Lung (tissue), 12 donors: ENCODE measurements around the gene LAMP1. TPM values are rescaled to one million over a fixed set of nuclear protein-coding genes. Genes with fewer than 3 reads are reported as not detected.
"Not testable (repeated sequence)": the region's sequence is repeated elsewhere in the genome, so short reads cannot be mapped to it uniquely, and the experiment has no call there.

Experiments
- ATAC-seq: fragments of 200-7000 bp; cut with Tn5 transposase; one replicate; pipeline ENCODE4 v1.9.1; 2020; ENCODE audit warnings: moderate number of reproducible peaks; ENCODE audit not compliant: insufficient read depth, low FRiP score
- DNase-seq, 3 donors: peaks; one replicate each; pipeline ENCODE4 v3.0.0-alpha.2; 2013 to 2017
- H3K27ac ChIP-seq, 2 donors: one replicate each; pipeline ENCODE4 v1.5.1; 2013; ENCODE audit warnings: mild to moderate bottlenecking in 2 of 2, moderate library complexity in 2 of 2, control low read depth in 1 of 2, inconsistent platforms in 1 of 2, low read depth in 1 of 2, low read length in 1 of 2
- H3K27me3 ChIP-seq, 3 donors: one replicate each; pipeline ENCODE4 v1.5.1; 2013; ENCODE audit warnings: low read length in 2 of 3; ENCODE audit not compliant: control insufficient read depth in 3 of 3, insufficient read depth in 3 of 3
- H3K36me3 ChIP-seq, 4 donors: one replicate each; pipeline ENCODE4 v1.5.1; 2013; ENCODE audit warnings: low read length in 4 of 4, mild to moderate bottlenecking in 1 of 4, moderate library complexity in 1 of 4; ENCODE audit not compliant: control insufficient read depth in 4 of 4, insufficient read depth in 4 of 4
- H3K4me1 ChIP-seq, 5 donors: one replicate each; pipeline ENCODE4 v1.5.1; 2013; ENCODE audit warnings: low read length in 5 of 5, mild to moderate bottlenecking in 2 of 5, moderate library complexity in 1 of 5; ENCODE audit not compliant: control insufficient read depth in 5 of 5, insufficient read depth in 5 of 5
- H3K4me3 ChIP-seq: one replicate; pipeline ENCODE4 v1.5.1; 2013; ENCODE audit warnings: mild to moderate bottlenecking, control low read depth, moderate library complexity
- H3K9ac ChIP-seq, 2 donors: one replicate each; pipeline ENCODE4 v1.5.1; 2013; ENCODE audit warnings: low read length in 2 of 2, control low read depth in 1 of 2; ENCODE audit not compliant: insufficient read depth in 1 of 2
- H3K9me3 ChIP-seq, 4 donors: one replicate each; pipeline ENCODE4 v1.5.1; 2013; ENCODE audit warnings: low read length in 3 of 4, mild to moderate bottlenecking in 1 of 4, moderate library complexity in 1 of 4; ENCODE audit not compliant: control insufficient read depth in 4 of 4, insufficient read depth in 3 of 4
- WGBS, 2 donors: extraction: QIAGEN DNeasy Blood & Tissue Kit; methylation state at CpG; one replicate each; pipeline ENCODE4 v1.1.7; 2013; 5-methylcytosine and 5-hydroxymethylcytosine counted together
- polyA plus RNA-seq, 2 donors: library from polyadenylated mRNA; stranded (reverse); fragments of 200-250 nt; gene quantifications; one replicate each; pipeline ENCODE4 v1.2.1, GENCODE V29; 2013
- total RNA-seq, 2 donors: library from RNA; depleted of rRNA in 1 of 2; stranded (reverse); fragments of >200 nt in 1 of 2; gene quantifications; one replicate each; pipeline ENCODE4 v1.2.1, GENCODE V29; 2014 to 2021
- TF ChIP-seq, protein P1 (sequence below): IDR thresholded peaks from 2 replicates; pipeline ENCODE4 v1.5.1; 2012; ENCODE audit warnings: mild to moderate bottlenecking; ENCODE audit errors: control extremely low read depth, extremely low read depth
- donor health status: control.
- donor health status: control.
- donor health status: Bipolar disorder and iron deficiency.
- donor health status: healthy.
- donor health status: DM: yes; HTN: yes; CAD: no.

The LAMP1 gene
- total and polyA plus RNA-seq, 4 donors = 76.8 to 320 (median 150) TPM

DNA sequence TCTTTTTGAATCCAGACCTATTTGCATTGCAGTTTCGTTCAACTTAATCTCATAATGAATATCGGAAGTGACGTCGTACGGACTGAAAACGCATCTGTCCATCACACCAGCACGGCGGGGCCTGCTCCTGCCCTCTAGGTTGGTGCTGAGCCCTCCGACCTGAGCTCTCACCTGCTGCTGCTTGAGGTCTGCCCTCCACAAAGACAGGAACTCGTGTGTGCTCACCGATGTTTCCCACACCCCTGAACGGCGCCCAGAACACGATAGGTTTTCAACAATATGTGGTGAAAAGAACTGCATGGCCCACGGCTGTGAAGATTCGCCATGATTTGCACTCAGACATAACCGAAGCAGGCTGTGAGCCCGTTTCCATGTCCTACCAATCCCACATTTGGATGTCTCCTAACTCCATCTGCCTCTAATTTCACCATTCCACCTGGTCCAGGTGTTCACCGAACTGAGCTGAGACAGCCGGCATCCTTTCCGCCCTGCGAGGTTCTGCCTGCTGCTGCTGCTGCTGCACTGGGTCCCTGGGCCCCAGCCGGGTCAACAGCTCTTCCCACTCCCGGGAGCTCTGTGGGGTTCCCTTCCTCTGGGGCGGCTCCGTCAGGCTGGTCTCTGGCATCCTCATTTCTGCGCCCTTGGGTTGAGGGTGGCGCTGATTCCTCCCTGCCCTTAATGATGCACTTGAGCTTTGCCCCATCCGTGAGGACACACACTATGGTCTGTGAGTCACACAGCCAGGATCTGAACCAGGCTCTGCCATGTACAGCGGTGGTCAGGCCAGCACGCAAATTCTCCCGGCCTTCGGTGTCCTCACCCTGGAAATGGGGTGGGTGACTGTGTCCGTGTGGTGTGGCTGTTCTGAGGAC is 46.0 kb downstream of the LAMP1 start:
- H3K4me3 ChIP-seq = no peak overlapping the region
- no peak overlapping the region for H3K9ac ChIP-seq
- H3K4me1 ChIP-seq = no peaks in the 10 kb centered on the region
- H3K27ac ChIP-seq = no peak overlapping the region
- H3K27me3 ChIP-seq = no peaks in the 10 kb centered on the region
- ATAC-seq = no peak
- 88 to 90% methylated on average over 34 of the region's 34 CpGs for WGBS, 2 donors
- H3K36me3 ChIP-seq = no peaks in the 10 kb centered on the region
- no peak for DNase-seq
- H3K9me3 ChIP-seq = no peaks in the 10 kb centered on the region
- TF ChIP-seq, protein P1, sequence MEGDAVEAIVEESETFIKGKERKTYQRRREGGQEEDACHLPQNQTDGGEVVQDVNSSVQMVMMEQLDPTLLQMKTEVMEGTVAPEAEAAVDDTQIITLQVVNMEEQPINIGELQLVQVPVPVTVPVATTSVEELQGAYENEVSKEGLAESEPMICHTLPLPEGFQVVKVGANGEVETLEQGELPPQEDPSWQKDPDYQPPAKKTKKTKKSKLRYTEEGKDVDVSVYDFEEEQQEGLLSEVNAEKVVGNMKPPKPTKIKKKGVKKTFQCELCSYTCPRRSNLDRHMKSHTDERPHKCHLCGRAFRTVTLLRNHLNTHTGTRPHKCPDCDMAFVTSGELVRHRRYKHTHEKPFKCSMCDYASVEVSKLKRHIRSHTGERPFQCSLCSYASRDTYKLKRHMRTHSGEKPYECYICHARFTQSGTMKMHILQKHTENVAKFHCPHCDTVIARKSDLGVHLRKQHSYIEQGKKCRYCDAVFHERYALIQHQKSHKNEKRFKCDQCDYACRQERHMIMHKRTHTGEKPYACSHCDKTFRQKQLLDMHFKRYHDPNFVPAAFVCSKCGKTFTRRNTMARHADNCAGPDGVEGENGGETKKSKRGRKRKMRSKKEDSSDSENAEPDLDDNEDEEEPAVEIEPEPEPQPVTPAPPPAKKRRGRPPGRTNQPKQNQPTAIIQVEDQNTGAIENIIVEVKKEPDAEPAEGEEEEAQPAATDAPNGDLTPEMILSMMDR = no peak

- no peak for ATAC-seq
These were observed 46.6 kb downstream of the LAMP1 start for GRCh38 chr13:113343692-113343968.

GRCh38 chr13:113345486-113345885 is 48.4 kb downstream of the LAMP1 start:
- ATAC-seq = no peak
- DNase-seq = no peak
- 97% methylated on average over 17 of the region's 17 CpGs for WGBS, 2 donors
- Histone ChIP-seq H3K4me3 (no peak overlapping the region), H3K4me1 (no peaks in the 10 kb centered on the region), H3K36me3 (peaks cover 0 to 4% (median 0%) of the 10 kb centered on the region in 4 donors), H3K27ac (no peak overlapping the region), H3K9ac (no peak overlapping the region), H3K9me3 (no peaks in the 10 kb centered on the region), H3K27me3 (no peaks in the 10 kb centered on the region)
- TF ChIP-seq, protein P1 = no peak

More at GRCh38 chr13:113343692-113343968, 46.6 kb downstream of the LAMP1 start:
- H3K36me3 ChIP-seq = peaks cover 0 to 4% (median 0%) of the 10 kb centered on the region in 4 donors
- no peaks in the 10 kb centered on the region for H3K4me1 ChIP-seq
- no peaks in the 10 kb centered on the region for H3K9me3 ChIP-seq
- no peak overlapping the region for H3K4me3 ChIP-seq
- TF ChIP-seq, protein P1 = no peak
- H3K27ac ChIP-seq = no peak overlapping the region
- no peaks in the 10 kb centered on the region for H3K27me3 ChIP-seq
- no peak overlapping the region for H3K9ac ChIP-seq
- 93 to 95% methylated on average over 7 of the region's 7 CpGs for WGBS, 2 donors
- no peak for DNase-seq

GRCh38 chr13:113347736-113348225 is 50.7 kb downstream of the LAMP1 start:
- DNase-seq, H3K9me3 ChIP-seq, H3K36me3 ChIP-seq, H3K27ac ChIP-seq, H3K4me1 ChIP-seq, ATAC-seq, H3K27me3 ChIP-seq, H3K9ac ChIP-seq, H3K4me3 ChIP-seq: not testable (repeated sequence)
- WGBS, 2 donors = 94 to 97% methylated on average over 19 of the region's 19 CpGs
